Mesodermal cell (in vitro differentiated cells): ENCODE data around the gene RAP1A.
A peak's percentile ranks its signal among the peaks of the same experiment; 100 is the strongest.

Experiments
- H3K27ac ChIP-seq: 2 replicates; pipeline ENCODE4 v1.7.0; 2013; ENCODE audit warnings: mild to moderate bottlenecking, low read depth, low read length, moderate library complexity; ENCODE audit not compliant: severe bottlenecking
- H3K36me3 ChIP-seq: 2 replicates; pipeline ENCODE4 v1.7.1; 2013; ENCODE audit warnings: mild to moderate bottlenecking, low read length, moderate library complexity; ENCODE audit not compliant: control insufficient read depth, insufficient read depth
- H3K4me1 ChIP-seq: one replicate; pipeline ENCODE4 v1.7.1; 2013; ENCODE audit warnings: mild to moderate bottlenecking, low read length; ENCODE audit not compliant: insufficient read depth, control insufficient read depth, poor library complexity, severe bottlenecking
- H3K4me3 ChIP-seq: 2 replicates; pipeline ENCODE4 v1.7.0; 2013; ENCODE audit warnings: low read length, control low read depth, mild to moderate bottlenecking; ENCODE audit not compliant: insufficient read depth, poor library complexity, severe bottlenecking; ENCODE audit errors: extremely low read depth
- H3K9me3 ChIP-seq: 2 replicates; pipeline ENCODE4 v1.7.1; 2013; ENCODE audit warnings: mild to moderate bottlenecking, low read length, moderate library complexity; ENCODE audit not compliant: control insufficient read depth
- WGBS, 2 experiments: methylation state at CpG; one replicate each; pipeline ENCODE4 v1.1.5; 2013; ENCODE audit warnings: missing lambda C conversion rate in 2 of 2; ENCODE audit not compliant: insufficient coverage in 2 of 2; 5-methylcytosine and 5-hydroxymethylcytosine counted together

Gene RAP1A

GRCh38 chr1:111615870-111616715 is 3.5 kb upstream of the RAP1A start:
- Histone ChIP-seq H3K27ac (no peak overlapping the region), H3K36me3 (no peaks in the 10 kb centered on the region), H3K4me1 (peaks cover 5% of the 10 kb centered on the region), H3K4me3 (no peak overlapping the region), H3K9me3 (no peaks in the 10 kb centered on the region)
- WGBS, 2 experiments: 89 to 94% methylated on average over 2 to 3 of the region's 3 CpGs

- Histone ChIP-seq H3K4me3 (no peak overlapping the region), H3K27ac (no peak overlapping the region), H3K4me1 (peaks cover 12% of the 10 kb centered on the region), H3K9me3 (no peaks in the 10 kb centered on the region), H3K36me3 (peaks cover 3% of the 10 kb centered on the region)
- WGBS, 2 experiments: 66 to 73% methylated on average over 2 of the region's 2 CpGs
These were observed 1.5 kb upstream of the RAP1A start for GRCh38 chr1:111618081-111618480.

DNA sequence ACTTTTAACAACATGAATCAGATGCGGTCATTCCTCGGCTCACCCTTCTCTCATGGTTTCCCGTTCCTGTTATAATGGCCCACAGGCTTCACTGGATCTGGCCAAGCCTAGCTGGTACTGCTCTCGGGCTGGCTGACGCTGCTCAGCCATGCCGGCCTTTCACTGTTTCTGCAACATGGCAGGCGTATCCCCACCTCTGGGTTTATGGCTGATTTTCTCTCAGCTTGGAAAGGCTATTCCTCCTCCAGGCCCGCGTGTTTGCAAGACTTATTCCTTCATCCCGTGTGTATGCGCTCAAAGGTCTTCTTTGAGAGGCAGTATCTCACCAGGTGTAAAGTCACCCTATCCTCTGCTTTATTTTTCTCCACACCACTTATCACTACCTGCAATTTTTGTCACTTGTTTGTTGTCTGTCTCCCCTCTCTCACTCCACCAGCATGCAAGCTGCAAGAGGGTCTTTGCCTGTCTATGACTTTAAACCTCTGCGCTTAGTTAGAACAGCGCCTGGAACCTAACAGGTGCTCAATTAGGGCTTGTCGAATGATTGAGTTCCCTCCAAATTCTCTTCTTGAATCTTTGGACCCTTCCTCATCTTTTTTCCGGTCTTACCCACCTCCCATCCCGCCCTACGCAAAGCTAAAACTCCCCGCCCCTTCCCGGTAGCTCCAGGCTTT is 491 bp upstream of the RAP1A start:
- Histone ChIP-seq H3K36me3 (peaks cover 8% of the 10 kb centered on the region), H3K9me3 (no peaks in the 10 kb centered on the region), H3K4me3 (peak overlapping the region; percentile 76), H3K27ac (no peak overlapping the region), H3K4me1 (peaks cover 12% of the 10 kb centered on the region)
- 63 to 68% methylated on average over 17 to 19 of the region's 19 CpGs for WGBS, 2 experiments

- Histone ChIP-seq H3K9me3 (no peaks in the 10 kb centered on the region), H3K4me1 (peaks cover 12% of the 10 kb centered on the region), H3K27ac (peak overlapping the region; percentile 82), H3K36me3 (peaks cover 8% of the 10 kb centered on the region), H3K4me3 (peak overlapping the region; percentile 76)
- 3 to 6% methylated on average over 6 to 8 of the region's 12 CpGs for WGBS, 2 experiments
These were observed 917 bp downstream of the RAP1A start for GRCh38 chr1:111620441-111620971.

- Histone ChIP-seq H3K36me3 (peaks cover 8% of the 10 kb centered on the region), H3K4me3 (peak overlapping the region; percentile 76), H3K27ac (no peak overlapping the region), H3K9me3 (no peaks in the 10 kb centered on the region), H3K4me1 (peaks cover 12% of the 10 kb centered on the region)
- 83% methylated on average over 1 to 4 of the region's 4 CpGs for WGBS, 2 experiments
These were observed 1.5 kb downstream of the RAP1A start for GRCh38 chr1:111621050-111621449.

DNA sequence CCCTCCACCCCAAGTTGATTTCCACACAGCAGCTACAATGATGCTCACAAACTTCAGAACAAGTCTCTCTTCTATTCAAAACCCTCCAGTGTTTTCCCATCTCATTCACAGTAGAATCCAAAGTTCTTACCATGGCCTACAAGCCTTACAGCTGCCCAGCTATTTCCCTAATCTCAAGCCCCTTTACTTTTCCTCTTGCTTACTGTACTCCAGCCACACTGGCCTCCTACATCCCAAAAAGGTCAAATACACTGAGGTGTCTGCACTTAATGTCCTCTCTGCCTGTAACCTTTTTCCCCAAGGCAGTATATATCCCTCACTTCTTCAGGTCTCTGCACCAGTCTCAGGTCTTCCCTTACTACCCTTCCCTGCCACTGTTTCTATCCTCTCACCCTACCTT is 2.6 kb downstream of the RAP1A start:
- peaks cover 8% of the 10 kb centered on the region for H3K36me3 ChIP-seq
- peaks cover 12% of the 10 kb centered on the region for H3K4me1 ChIP-seq
- H3K4me3 ChIP-seq: no peak overlapping the region
- no peaks in the 10 kb centered on the region for H3K9me3 ChIP-seq
- no peak overlapping the region for H3K27ac ChIP-seq

DNA sequence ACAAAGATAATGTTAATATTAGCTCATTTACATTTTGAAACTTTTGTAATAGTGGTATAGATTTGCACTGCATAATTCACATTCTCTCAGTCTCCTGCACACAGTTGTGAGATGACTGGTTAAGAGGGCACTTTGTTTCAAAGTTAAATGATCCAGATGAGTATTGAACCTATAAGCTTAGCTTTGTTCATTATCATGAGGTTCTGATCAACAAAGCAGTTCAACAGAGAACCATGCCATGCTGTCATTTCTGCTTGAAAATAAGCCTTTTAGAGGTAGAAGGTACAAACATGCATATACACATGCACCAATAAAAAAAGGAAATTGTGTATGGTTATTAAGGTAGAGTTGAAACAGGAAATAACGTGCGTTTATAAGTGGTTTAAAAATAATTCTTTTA is 4.8 kb downstream of the RAP1A start:
- Histone ChIP-seq H3K4me3 (no peak overlapping the region), H3K27ac (no peak overlapping the region), H3K36me3 (peaks cover 8% of the 10 kb centered on the region), H3K9me3 (no peaks in the 10 kb centered on the region), H3K4me1 (peaks cover 8% of the 10 kb centered on the region)
- WGBS, 2 experiments: no CpG with 5 or more reads among the region's 2 CpGs

DNA sequence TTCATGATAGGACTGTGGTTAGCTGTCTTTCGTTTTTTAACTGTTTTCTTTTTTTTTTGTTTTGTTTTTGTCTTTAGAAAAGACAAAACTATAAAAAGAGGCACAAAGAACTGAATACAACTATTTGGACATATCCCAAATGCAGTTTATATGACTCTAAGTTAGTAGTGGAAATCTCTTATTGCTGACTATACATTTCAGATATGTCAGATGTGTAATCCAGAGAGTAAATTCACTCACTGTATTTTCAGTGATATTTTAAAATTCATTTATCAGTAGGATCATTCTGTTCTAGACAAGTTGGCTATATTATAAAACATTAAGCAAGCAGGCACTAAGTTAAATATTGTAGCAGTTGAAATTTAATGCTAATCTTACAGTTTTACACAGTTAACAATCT is 5.7 kb downstream of the RAP1A start:
- no CpG with 5 or more reads among the region's 1 CpG for WGBS, 2 experiments
- Histone ChIP-seq H3K4me3 (no peak overlapping the region), H3K4me1 (peaks cover 7% of the 10 kb centered on the region), H3K9me3 (no peaks in the 10 kb centered on the region), H3K36me3 (peaks cover 8% of the 10 kb centered on the region), H3K27ac (no peak overlapping the region)

DNA sequence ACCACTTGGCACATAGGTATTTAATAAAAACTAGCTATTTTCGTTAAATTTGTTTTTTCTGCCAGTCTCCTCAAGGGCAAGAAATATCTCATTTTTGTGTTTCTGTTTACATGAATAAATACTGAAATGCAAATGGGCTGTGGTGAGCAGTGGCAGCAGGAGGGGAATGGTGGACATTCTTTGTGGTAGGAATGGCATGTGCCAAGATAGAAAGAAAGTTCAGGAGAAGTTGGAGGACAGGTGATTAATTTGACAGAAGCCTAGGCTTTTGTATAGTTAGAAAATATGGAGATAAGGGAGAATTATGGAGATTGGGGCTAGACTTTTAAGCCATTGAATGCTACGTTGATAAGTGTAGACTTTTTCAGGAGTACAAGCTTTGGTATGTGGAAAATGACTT is 8.6 kb downstream of the RAP1A start:
- H3K9me3 ChIP-seq: no peaks in the 10 kb centered on the region
- no peak overlapping the region for H3K4me3 ChIP-seq
- WGBS, 2 experiments: 100% methylated on average over 1 of the region's 2 CpGs; no CpG with 5 or more reads in 1 of the 2 experiments
- peaks cover 5% of the 10 kb centered on the region for H3K36me3 ChIP-seq
- no peak overlapping the region for H3K27ac ChIP-seq
- no peaks in the 10 kb centered on the region for H3K4me1 ChIP-seq

DNA sequence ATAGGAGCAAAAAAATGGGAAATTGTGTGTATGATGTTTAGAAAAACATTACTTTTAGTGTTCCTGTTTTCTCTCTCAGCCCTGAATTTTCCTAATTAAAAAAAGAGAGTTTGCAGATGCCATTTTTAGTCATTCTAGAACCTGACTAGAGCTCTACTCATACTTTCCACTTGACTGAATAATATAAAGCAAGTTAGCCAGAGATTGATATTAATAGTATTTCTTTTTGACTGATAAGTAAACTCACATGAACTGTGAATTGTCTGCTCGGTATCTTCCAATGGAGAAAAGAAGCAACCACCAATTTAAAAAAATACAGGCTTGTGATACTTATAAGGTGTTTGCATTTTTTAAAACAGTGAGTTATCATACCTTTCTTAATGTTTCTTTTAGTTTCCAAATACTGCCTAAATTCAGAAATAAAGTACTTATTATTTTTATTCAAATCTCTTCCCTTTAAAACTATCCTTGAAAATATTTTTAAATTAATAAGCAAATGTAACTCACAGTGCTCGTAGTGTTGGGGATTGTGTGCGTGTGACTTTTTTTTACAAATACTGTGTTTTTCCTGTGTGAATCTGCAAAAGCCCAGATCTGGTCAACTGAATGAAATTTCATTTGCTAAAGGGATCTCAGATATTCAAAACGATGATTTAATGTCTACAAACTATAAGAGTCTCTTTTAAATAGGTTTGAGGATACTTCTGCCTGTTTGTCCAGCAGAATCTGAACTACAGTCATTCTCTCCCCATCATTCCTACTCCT is 9.8 kb downstream of the RAP1A start:
- WGBS, 2 experiments: 100% methylated on average over 1 of the region's 4 CpGs; no CpG with 5 or more reads in 1 of the 2 experiments

More for the DNA sequence above, 9.8 kb downstream of the RAP1A start:
- H3K9me3 ChIP-seq: no peaks in the 10 kb centered on the region
- H3K4me1 ChIP-seq: no peaks in the 10 kb centered on the region
- H3K27ac ChIP-seq: no peak overlapping the region
- no peak overlapping the region for H3K4me3 ChIP-seq
- H3K36me3 ChIP-seq: no peaks in the 10 kb centered on the region
